Neural crest cell (in vitro differentiated cells): Measurements from ENCODE around the gene FBXL5. TPM values are rescaled to one million over a fixed set of nuclear protein-coding genes. Genes with fewer than 3 reads are reported as not detected.

Experiments
- DNase-seq: peaks from one replicate; pipeline ENCODE4 v3.0.0; 2021; ENCODE audit warnings: low read depth, mixed read lengths, low spot score
- H3K27ac Mint-ChIP-seq: one replicate; pipeline ENCODE4 v1.8.0; 2021; ENCODE audit warnings: mild to moderate bottlenecking, mixed read lengths; ENCODE audit not compliant: unreplicated experiment
- H3K27me3 Mint-ChIP-seq: 2 replicates; pipeline ENCODE4 v1.8.0; 2021; ENCODE audit warnings: low read depth, mild to moderate bottlenecking, mixed read lengths
- H3K36me3 Mint-ChIP-seq: 2 replicates; pipeline ENCODE4 v1.8.0; 2021; ENCODE audit warnings: low read depth, mild to moderate bottlenecking, mixed read lengths
- H3K4me1 Mint-ChIP-seq: 2 replicates; pipeline ENCODE4 v1.8.0; 2021; ENCODE audit warnings: mixed read lengths
- H3K4me3 Mint-ChIP-seq: one replicate; pipeline ENCODE4 v1.8.0; 2021; ENCODE audit warnings: mild to moderate bottlenecking, mixed read lengths
- H3K9me3 Mint-ChIP-seq: 2 replicates; pipeline ENCODE4 v1.8.0; 2021; ENCODE audit warnings: mixed read lengths
- CTCF ChIP-seq: fragments of 200-600 bp; sonication (generic); conservative IDR thresholded peaks from 2 replicates; pipeline ENCODE4 v1.5.0; 2021; ENCODE audit warnings: antibody characterized with exemption, mild to moderate bottlenecking
- total RNA-seq: library from RNA; stranded (reverse); gene quantifications from 2 replicates; pipeline ENCODE4 v1.2.1, GENCODE V29; 2021

Gene FBXL5
- total RNA-seq, 1 donor from 2014 or later, result 71.2 TPM

DNA sequence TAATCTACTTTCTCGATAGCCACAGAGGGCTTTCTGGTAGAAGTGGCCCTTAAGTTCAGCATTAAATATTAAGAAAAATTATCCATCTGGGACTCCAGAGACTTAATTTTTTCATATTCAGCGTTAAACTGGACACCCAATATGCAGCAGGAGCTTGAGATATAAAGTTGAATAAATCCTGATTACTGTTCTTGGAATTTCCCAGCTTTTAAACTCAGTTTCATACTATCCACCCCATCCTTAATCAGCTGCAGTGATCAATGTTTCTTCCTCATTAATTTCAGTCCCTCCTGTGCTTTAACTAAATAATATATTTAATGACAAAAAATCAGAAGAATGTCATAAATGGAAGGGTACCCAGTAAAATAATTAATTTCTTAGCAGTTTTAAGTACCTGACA, 3.6 kb upstream of the FBXL5 start:
- H3K4me1 Mint-ChIP-seq, result peaks cover 14% of the 10 kb centered on the region
- H3K36me3 Mint-ChIP-seq, result no peaks in the 10 kb centered on the region
- TF ChIP-seq CTCF, result no peak
- H3K4me3 Mint-ChIP-seq, result no peak overlapping the region
- H3K27ac Mint-ChIP-seq, result no peak overlapping the region
- DNase-seq, result no peak
- H3K27me3 Mint-ChIP-seq, result no peaks in the 10 kb centered on the region
- no peaks in the 10 kb centered on the region for H3K9me3 Mint-ChIP-seq

DNA sequence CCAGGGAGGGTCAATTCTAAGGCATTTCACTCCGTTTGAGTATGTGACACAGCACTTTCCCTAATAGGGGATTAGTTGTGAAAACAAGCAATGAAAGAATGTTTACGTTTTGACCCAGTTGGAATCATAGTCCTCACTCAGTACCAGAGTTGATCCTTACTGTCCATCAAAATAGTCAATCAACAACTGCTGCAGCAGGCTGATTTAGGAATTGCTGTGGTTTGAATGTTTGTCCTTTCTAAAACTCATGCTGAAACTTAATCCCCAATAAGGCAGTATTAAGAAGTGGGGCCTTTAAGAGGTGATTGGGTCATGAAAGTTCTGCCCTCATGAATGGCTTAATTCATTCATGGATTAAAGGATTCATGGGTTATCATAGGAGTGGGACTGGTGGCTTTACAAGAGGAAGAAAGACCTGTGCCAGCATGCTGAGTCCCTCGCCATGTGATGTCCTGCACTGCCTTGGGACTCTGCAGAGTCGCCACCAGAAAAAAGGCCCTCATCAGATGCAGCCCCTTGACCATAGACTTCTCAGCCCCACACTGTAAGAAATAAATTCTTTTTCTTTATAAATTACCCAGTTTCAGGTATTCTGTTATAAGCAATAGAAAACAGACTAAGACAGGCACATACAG, 3.1 kb upstream of the FBXL5 start:
- Mint-ChIP-seq H3K27ac (no peak overlapping the region), H3K4me3 (no peak overlapping the region), H3K4me1 (peaks cover 19% of the 10 kb centered on the region), H3K36me3 (no peaks in the 10 kb centered on the region), H3K9me3 (no peaks in the 10 kb centered on the region), H3K27me3 (no peaks in the 10 kb centered on the region)
- no peak for TF ChIP-seq CTCF
- no peak for DNase-seq

GRCh38 chr4:15657366-15657765, 2.2 kb upstream of the FBXL5 start:
- H3K36me3 Mint-ChIP-seq, result no peaks in the 10 kb centered on the region
- H3K9me3 Mint-ChIP-seq, result no peaks in the 10 kb centered on the region
- no peak overlapping the region for H3K27ac Mint-ChIP-seq
- peaks cover 28% of the 10 kb centered on the region for H3K4me1 Mint-ChIP-seq
- DNase-seq, result no peak
- H3K27me3 Mint-ChIP-seq, result no peaks in the 10 kb centered on the region
- no peak for TF ChIP-seq CTCF
- H3K4me3 Mint-ChIP-seq, result peak overlapping the region; percentile 76

DNA sequence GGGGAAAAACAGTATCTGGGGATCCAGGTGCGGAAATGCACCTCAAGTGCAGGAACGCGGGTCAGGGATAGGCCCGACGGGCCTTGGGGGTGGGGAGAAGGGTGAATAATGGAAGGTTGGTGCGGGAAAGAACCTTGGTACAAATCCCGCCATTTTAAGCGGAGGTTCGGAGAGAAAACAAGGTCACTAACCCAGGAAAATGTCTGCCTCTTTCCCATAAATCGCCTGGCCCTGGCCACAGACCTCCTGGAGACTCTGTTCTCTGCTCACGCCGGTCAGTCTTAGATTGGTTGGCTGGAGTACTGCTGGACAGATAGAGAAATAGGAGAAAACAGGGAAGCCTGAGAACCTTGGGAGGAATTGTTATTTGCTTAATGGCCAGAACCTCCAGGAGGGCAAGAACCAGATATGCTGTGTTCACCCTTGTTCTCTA, 897 bp upstream of the FBXL5 start:
- no peak for TF ChIP-seq CTCF
- DNase-seq, result peak; percentile 2
- H3K27me3 Mint-ChIP-seq, result no peaks in the 10 kb centered on the region
- no peaks in the 10 kb centered on the region for H3K36me3 Mint-ChIP-seq
- H3K4me3 Mint-ChIP-seq, result peak overlapping the region; percentile 95
- H3K27ac Mint-ChIP-seq, result peak overlapping the region; percentile 100
- H3K4me1 Mint-ChIP-seq, result peaks cover 36% of the 10 kb centered on the region
- H3K9me3 Mint-ChIP-seq, result no peaks in the 10 kb centered on the region

- H3K4me1 Mint-ChIP-seq, result peaks cover 47% of the 10 kb centered on the region
- H3K27me3 Mint-ChIP-seq, result no peaks in the 10 kb centered on the region
- peak overlapping the region; percentile 99 for H3K27ac Mint-ChIP-seq
Observed at GRCh38 chr4:15654593-15655222, 449 bp downstream of the FBXL5 start.

More at GRCh38 chr4:15654593-15655222, 449 bp downstream of the FBXL5 start:
- TF ChIP-seq CTCF, result no peak
- peak; percentile 40 for DNase-seq
- H3K4me3 Mint-ChIP-seq, result peak overlapping the region; percentile 99
- no peaks in the 10 kb centered on the region for H3K9me3 Mint-ChIP-seq
- H3K36me3 Mint-ChIP-seq, result no peaks in the 10 kb centered on the region
